Measurements from ENCODE around the gene CCBE1.

DNA sequence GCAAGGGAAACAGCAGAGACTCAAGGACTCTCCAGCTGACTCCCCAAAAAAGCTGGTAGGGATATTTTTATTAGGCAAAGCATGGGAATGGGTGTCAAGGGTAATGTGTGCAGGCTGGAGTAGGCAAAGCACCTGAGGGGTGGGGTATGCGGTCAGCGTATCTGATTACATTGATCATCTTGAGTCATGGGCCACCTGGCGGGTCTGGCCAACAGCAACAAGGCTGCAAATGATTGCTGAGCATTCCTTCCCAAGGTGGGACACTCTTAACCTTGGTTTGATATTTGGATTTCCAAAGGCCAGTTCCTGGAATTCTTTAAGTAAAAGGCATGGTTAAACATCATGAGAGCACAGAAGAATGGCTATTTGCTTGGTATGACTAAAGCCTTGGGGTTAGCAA, 32.6 kb upstream of the CCBE1 start:
- TF ChIP-seq, protein P1, sequence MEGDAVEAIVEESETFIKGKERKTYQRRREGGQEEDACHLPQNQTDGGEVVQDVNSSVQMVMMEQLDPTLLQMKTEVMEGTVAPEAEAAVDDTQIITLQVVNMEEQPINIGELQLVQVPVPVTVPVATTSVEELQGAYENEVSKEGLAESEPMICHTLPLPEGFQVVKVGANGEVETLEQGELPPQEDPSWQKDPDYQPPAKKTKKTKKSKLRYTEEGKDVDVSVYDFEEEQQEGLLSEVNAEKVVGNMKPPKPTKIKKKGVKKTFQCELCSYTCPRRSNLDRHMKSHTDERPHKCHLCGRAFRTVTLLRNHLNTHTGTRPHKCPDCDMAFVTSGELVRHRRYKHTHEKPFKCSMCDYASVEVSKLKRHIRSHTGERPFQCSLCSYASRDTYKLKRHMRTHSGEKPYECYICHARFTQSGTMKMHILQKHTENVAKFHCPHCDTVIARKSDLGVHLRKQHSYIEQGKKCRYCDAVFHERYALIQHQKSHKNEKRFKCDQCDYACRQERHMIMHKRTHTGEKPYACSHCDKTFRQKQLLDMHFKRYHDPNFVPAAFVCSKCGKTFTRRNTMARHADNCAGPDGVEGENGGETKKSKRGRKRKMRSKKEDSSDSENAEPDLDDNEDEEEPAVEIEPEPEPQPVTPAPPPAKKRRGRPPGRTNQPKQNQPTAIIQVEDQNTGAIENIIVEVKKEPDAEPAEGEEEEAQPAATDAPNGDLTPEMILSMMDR (IDR thresholded peaks at IDR 0.05), result no peak
- no peak for TF ChIP-seq ZFX (IDR thresholded peaks at IDR 0.05; ENCODE audit: borderline replicate concordance)
